ENCODE data around the gene SOWAHC. TPM values are rescaled to one million over a fixed set of nuclear protein-coding genes. Genes with fewer than 3 reads are reported as not detected.

SOWAHC gene
- total RNA-seq, 1 experiment from 2014 or later: 21.4 TPM

DNA sequence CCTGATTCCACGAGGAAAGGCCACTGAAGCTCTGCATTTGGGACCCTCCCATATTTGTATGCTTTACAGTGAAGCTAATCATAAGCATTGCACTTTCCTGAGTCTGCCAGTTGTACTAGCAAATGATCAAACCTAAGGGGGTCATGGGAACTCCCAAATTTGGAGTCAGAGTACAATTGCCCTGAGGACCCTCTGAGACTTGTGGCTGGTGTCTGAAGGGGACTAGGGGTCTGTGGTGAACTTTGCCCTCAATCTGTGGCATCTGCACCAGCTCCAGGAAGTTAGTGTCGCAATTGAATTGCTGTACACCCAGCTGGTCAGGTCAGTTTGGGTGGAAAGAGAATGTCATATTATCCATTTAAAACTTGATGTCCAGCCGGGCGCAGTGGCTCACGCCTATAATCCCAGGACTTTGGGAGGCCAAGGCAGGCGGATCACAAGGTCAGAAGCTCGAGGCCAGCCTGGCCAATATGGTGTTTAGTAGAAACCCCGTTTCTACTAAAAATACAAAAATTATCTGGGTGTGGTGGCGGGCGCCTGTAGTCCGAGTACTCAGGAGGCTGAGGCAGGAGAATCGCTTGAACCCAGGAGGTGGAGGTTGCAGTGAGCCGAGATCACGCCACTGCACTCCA lies 18.1 kb downstream of the SOWAHC start:
- ChIA-PET CTCF (interaction anchor here (1.2 kb wide), 1 partner anchor 31 kb away, joined by 5 read pairs; no protein-coding TSS in a partner anchor), POLR2A (interaction anchor here (1.2 kb wide), 1 partner anchor 18 kb away, joined by 4 read pairs; no protein-coding TSS in a partner anchor)
- TF ChIP-seq, protein P1, sequence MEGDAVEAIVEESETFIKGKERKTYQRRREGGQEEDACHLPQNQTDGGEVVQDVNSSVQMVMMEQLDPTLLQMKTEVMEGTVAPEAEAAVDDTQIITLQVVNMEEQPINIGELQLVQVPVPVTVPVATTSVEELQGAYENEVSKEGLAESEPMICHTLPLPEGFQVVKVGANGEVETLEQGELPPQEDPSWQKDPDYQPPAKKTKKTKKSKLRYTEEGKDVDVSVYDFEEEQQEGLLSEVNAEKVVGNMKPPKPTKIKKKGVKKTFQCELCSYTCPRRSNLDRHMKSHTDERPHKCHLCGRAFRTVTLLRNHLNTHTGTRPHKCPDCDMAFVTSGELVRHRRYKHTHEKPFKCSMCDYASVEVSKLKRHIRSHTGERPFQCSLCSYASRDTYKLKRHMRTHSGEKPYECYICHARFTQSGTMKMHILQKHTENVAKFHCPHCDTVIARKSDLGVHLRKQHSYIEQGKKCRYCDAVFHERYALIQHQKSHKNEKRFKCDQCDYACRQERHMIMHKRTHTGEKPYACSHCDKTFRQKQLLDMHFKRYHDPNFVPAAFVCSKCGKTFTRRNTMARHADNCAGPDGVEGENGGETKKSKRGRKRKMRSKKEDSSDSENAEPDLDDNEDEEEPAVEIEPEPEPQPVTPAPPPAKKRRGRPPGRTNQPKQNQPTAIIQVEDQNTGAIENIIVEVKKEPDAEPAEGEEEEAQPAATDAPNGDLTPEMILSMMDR (IDR thresholded peaks at IDR 0.05; ENCODE audit: insufficient read depth in 1 of 2, low read depth in 1 of 2, low read length in 1 of 2, severe bottlenecking in 1 of 2, unreplicated experiment in 1 of 2): no peak
- H3K27me3 ChIP-seq (replicated peaks; ENCODE audit: control insufficient read depth, insufficient read depth, low read length): no peaks in the 10 kb centered on the region
- peak overlapping the region; percentile 19 for H3K4me3 Mint-ChIP-seq (ENCODE audit: unreplicated experiment)
- H3K4me1 Mint-ChIP-seq (ENCODE audit: low read depth, unreplicated experiment): peaks cover 32% of the 10 kb centered on the region
- no peaks in the 10 kb centered on the region for H3K27me3 Mint-ChIP-seq (ENCODE audit: insufficient read depth, unreplicated experiment)
- no peaks in the 10 kb centered on the region for H3K9me3 Mint-ChIP-seq (ENCODE audit: unreplicated experiment)
- H3K4me1 ChIP-seq: peaks cover 43% of the 10 kb centered on the region
- peak in 1 of 2 experiments; percentile 55 for DNase-seq
- H3K4me3 ChIP-seq (ENCODE audit: low read depth, low read length): no peak overlapping the region
- H3K36me3 Mint-ChIP-seq (ENCODE audit: insufficient read depth, unreplicated experiment): no peaks in the 10 kb centered on the region
- H3K27ac Mint-ChIP-seq (ENCODE audit: unreplicated experiment): peak overlapping the region; percentile 63
- H3K9me3 ChIP-seq: no peaks in the 10 kb centered on the region
- BruUV-seq (replicated peaks): no TSS peak
- H3K36me3 ChIP-seq (ENCODE audit: control insufficient read depth, insufficient read depth, low read length): no peaks in the 10 kb centered on the region
- intact Hi-C loops (cut with micrococcal nuclease; ENCODE audit: unreplicated experiment): loop anchor here (1.0 kb wide), 1 partner anchor 8 kb away; no protein-coding TSS in a partner anchor

DNA sequence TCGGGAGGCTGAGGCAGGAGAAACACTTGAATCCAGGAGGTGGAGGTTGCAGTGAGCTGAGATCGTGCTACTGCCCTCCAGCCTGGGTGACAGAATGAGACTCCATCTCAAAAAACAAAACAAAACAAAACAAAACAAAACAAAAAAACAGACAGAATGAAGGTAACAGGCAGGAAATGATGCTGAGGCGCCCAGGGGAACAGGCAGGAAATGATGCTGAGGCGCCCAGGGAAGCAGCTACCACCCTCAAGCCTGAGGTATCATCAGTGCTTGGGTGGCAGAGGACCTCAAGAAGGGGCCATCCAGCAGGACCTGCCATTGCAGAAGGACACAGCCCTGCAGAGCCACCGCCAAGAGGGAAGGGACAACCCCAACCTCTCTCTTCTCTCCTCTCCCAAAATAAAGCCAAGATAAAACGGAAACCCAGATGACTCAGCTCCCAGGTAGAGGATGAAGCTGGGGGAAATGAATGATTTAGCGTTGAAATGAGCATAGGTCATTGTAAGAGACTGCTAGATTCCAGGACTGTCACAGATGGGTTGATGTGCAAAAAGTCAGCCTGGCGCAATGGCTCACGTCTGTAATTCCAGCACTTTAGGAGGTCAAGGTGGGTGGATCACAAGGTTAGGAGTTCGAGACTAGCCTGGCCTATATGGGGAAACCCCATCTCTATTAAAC lies 19.3 kb downstream of the SOWAHC start:
- no peaks in the 10 kb centered on the region for H3K36me3 Mint-ChIP-seq (ENCODE audit: insufficient read depth, unreplicated experiment)
- no peak overlapping the region for H3K4me3 Mint-ChIP-seq (ENCODE audit: unreplicated experiment)
- TF ChIP-seq, protein P1 (IDR thresholded peaks at IDR 0.05; ENCODE audit: insufficient read depth in 1 of 2, low read depth in 1 of 2, low read length in 1 of 2, severe bottlenecking in 1 of 2, unreplicated experiment in 1 of 2): no peak
- ChIA-PET CTCF (no interaction called here), POLR2A (no interaction called here)
- H3K27me3 Mint-ChIP-seq (ENCODE audit: insufficient read depth, unreplicated experiment): no peaks in the 10 kb centered on the region
- Histone ChIP-seq H3K27me3 (replicated peaks; ENCODE audit: control insufficient read depth, insufficient read depth, low read length) (no peaks in the 10 kb centered on the region), H3K4me1 (peaks cover 53% of the 10 kb centered on the region), H3K4me3 (ENCODE audit: low read depth, low read length) (no peak overlapping the region), H3K9me3 (no peaks in the 10 kb centered on the region), H3K36me3 (ENCODE audit: control insufficient read depth, insufficient read depth, low read length) (no peaks in the 10 kb centered on the region)
- BruUV-seq (replicated peaks): no TSS peak
- intact Hi-C loops (cut with micrococcal nuclease; ENCODE audit: unreplicated experiment): no loop called here
- no peaks in the 10 kb centered on the region for H3K9me3 Mint-ChIP-seq (ENCODE audit: unreplicated experiment)
- no peak for DNase-seq
- H3K27ac Mint-ChIP-seq (ENCODE audit: unreplicated experiment): peak overlapping the region; percentile 63
- peaks cover 39% of the 10 kb centered on the region for H3K4me1 Mint-ChIP-seq (ENCODE audit: low read depth, unreplicated experiment)

DNA sequence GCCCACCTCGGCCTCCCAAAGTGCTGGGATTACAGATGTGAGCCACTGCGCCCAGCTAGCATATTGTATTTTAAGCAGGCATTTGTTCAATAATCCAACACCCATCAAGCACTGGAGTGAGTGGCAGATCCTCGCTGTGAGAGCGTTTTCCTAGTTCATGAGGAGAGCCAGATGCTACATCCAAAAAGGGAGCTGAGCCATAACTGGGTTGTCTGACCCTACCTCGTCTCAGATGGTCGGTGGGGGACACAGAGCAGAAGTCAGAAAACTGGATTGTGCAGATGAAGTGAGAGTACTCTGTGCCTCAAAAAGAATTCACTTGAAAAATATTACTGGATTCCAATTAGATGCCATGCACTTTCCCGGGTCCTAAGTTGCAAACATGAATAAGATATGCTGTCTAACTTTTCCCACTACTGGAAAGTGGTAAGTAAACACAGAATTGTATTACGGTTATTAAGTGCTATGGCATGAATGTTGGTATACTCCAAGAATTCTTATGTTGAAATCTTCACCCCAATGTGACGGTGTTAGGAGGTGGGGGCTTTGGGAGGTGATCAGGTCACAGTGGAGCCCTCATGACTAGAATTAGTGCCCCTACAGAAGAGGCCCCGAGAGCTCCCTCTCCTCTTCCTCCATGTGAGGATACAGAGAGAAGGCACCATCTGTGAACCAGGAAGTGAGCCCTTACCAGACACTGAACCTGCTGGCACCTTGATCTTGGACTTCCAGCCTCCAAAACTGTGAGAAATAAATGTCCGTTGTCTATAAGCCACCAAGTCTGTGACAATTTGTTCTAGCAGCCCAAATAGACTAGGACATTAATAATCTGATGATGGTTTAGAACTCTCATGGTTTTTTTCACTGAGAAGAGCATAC lies 21.5 kb downstream of the SOWAHC start:
- intact Hi-C loops (cut with micrococcal nuclease; ENCODE audit: unreplicated experiment): no loop called here
- CTCF ChIA-PET: no interaction called here

More for the DNA sequence above, 21.5 kb downstream of the SOWAHC start:
- H3K4me1 ChIP-seq: peaks cover 41% of the 10 kb centered on the region
- H3K9me3 ChIP-seq: no peaks in the 10 kb centered on the region
- H3K4me3 ChIP-seq (ENCODE audit: low read depth, low read length): no peak overlapping the region
- Mint-ChIP-seq H3K4me3 (ENCODE audit: unreplicated experiment) (no peak overlapping the region), H3K9me3 (ENCODE audit: unreplicated experiment) (no peaks in the 10 kb centered on the region), H3K4me1 (ENCODE audit: low read depth, unreplicated experiment) (peaks cover 27% of the 10 kb centered on the region), H3K27me3 (ENCODE audit: insufficient read depth, unreplicated experiment) (no peaks in the 10 kb centered on the region), H3K36me3 (ENCODE audit: insufficient read depth, unreplicated experiment) (no peaks in the 10 kb centered on the region), H3K27ac (ENCODE audit: unreplicated experiment) (no peak overlapping the region)
- H3K36me3 ChIP-seq (ENCODE audit: control insufficient read depth, insufficient read depth, low read length): no peaks in the 10 kb centered on the region
- TF ChIP-seq, protein P1 (IDR thresholded peaks at IDR 0.05; ENCODE audit: insufficient read depth in 1 of 2, low read depth in 1 of 2, low read length in 1 of 2, severe bottlenecking in 1 of 2, unreplicated experiment in 1 of 2): no peak
- POLR2A ChIA-PET: no interaction called here
- no peaks in the 10 kb centered on the region for H3K27me3 ChIP-seq (replicated peaks; ENCODE audit: control insufficient read depth, insufficient read depth, low read length)
- no TSS peak for BruUV-seq (replicated peaks)
- DNase-seq: no peak

Data from Caco-2 (cell line).